ENCODE results near the gene NUDT2.

GRCh38 chr9:34378376-34379060 lies 49.1 kb downstream of the NUDT2 start:
- TF ChIP-seq CTCF (IDR thresholded peaks at IDR 0.05) (no peak), POLR2A (IDR thresholded peaks at IDR 0.05) (no peak), EP300 (IDR thresholded peaks at IDR 0.05) (no peak)

Measured in tibial nerve (tissue), 4 donors.